ENCODE results near the gene CIC.

- TF ChIP-seq POLR2AphosphoS5 (IDR thresholded peaks at IDR 0.05; ENCODE audit: low read depth, low read length) (no peak), PAX5 (IDR thresholded peaks at IDR 0.05; ENCODE audit: insufficient read depth, low read length, severe bottlenecking) (no peak)
These were observed 14.4 kb downstream of the CIC start for GRCh38 chr19:42283188-42284065.
